ENCODE results near the gene CDH1. TPM values are rescaled to one million over a fixed set of nuclear protein-coding genes. Genes with fewer than 3 reads are reported as not detected.
"Not testable (repeated sequence)": the region's sequence is repeated elsewhere in the genome, so short reads cannot be mapped to it uniquely, and the experiment has no call there.

The CDH1 gene
- total RNA-seq, 1 experiment from 2014 or later = not detected

- no peaks in the 10 kb centered on the region for H3K27me3 ChIP-seq
- no peak overlapping the region for H3K4me3 ChIP-seq
- H3K9me3 ChIP-seq = no peaks in the 10 kb centered on the region
- H3K36me3 ChIP-seq = no peaks in the 10 kb centered on the region
- DNase-seq = no peak
Observed at GRCh38 chr16:68798398-68798797, 61.3 kb downstream of the CDH1 start.

- no peaks in the 10 kb centered on the region for H3K36me3 ChIP-seq
- H3K27me3 ChIP-seq = no peaks in the 10 kb centered on the region
- no peak overlapping the region for H3K4me3 ChIP-seq
- DNase-seq = peak; percentile 55
- H3K9me3 ChIP-seq = no peaks in the 10 kb centered on the region
Observed at GRCh38 chr16:68800257-68800875, 63.3 kb downstream of the CDH1 start.

- Histone ChIP-seq H3K9me3 (no peaks in the 10 kb centered on the region), H3K4me3 (no peak overlapping the region), H3K27me3 (no peaks in the 10 kb centered on the region), H3K36me3 (no peaks in the 10 kb centered on the region)
- DNase-seq = no peak
Observed at GRCh38 chr16:68802190-68802589, 65.1 kb downstream of the CDH1 start.

- H3K36me3 ChIP-seq = no peaks in the 10 kb centered on the region
- H3K27me3 ChIP-seq = no peaks in the 10 kb centered on the region
- no peak for DNase-seq
- H3K9me3 ChIP-seq = no peaks in the 10 kb centered on the region
- no peak overlapping the region for H3K4me3 ChIP-seq
Observed at GRCh38 chr16:68806422-68806821, 69.3 kb downstream of the CDH1 start.

- Histone ChIP-seq H3K36me3 (no peaks in the 10 kb centered on the region), H3K9me3 (no peaks in the 10 kb centered on the region), H3K27me3 (no peaks in the 10 kb centered on the region), H3K4me3 (no peak overlapping the region)
- no peak for DNase-seq
Observed at GRCh38 chr16:68806981-68807380, 69.9 kb downstream of the CDH1 start.

GRCh38 chr16:68814516-68814915, 77.4 kb downstream of the CDH1 start:
- no peaks in the 10 kb centered on the region for H3K27me3 ChIP-seq
- no peak for DNase-seq

GRCh38 chr16:68823401-68824135, 86.5 kb downstream of the CDH1 start:
- no peaks in the 10 kb centered on the region for H3K27me3 ChIP-seq
- H3K36me3 ChIP-seq = no peaks in the 10 kb centered on the region
- no peaks in the 10 kb centered on the region for H3K9me3 ChIP-seq
- peak; percentile 46 for DNase-seq
- H3K4me3 ChIP-seq = no peak overlapping the region

More at GRCh38 chr16:68814516-68814915, 77.4 kb downstream of the CDH1 start:
- H3K4me3 ChIP-seq = no peak overlapping the region
- H3K36me3 ChIP-seq = no peaks in the 10 kb centered on the region
- H3K9me3 ChIP-seq = no peaks in the 10 kb centered on the region

GRCh38 chr16:68825427-68825826, 88.3 kb downstream of the CDH1 start:
- DNase-seq = no peak
- no peak overlapping the region for H3K4me3 ChIP-seq
- no peaks in the 10 kb centered on the region for H3K27me3 ChIP-seq
- H3K9me3 ChIP-seq = no peaks in the 10 kb centered on the region
- H3K36me3 ChIP-seq = no peaks in the 10 kb centered on the region

- Histone ChIP-seq H3K36me3 (no peaks in the 10 kb centered on the region), H3K27me3 (no peaks in the 10 kb centered on the region), H3K4me3 (no peak overlapping the region), H3K9me3 (no peaks in the 10 kb centered on the region)
- no peak for DNase-seq
Observed at GRCh38 chr16:68826652-68827051, 89.6 kb downstream of the CDH1 start.

GRCh38 chr16:68833251-68833650, 96.2 kb downstream of the CDH1 start:
- H3K27me3 ChIP-seq = no peaks in the 10 kb centered on the region
- H3K9me3 ChIP-seq = no peaks in the 10 kb centered on the region
- no peaks in the 10 kb centered on the region for H3K36me3 ChIP-seq
- DNase-seq = no peak
- no peak overlapping the region for H3K4me3 ChIP-seq

GRCh38 chr16:68834550-68834949, 97.5 kb downstream of the CDH1 start:
- no peaks in the 10 kb centered on the region for H3K36me3 ChIP-seq
- no peak overlapping the region for H3K4me3 ChIP-seq
- H3K9me3 ChIP-seq = no peaks in the 10 kb centered on the region
- no peaks in the 10 kb centered on the region for H3K27me3 ChIP-seq
- no peak for DNase-seq

GRCh38 chr16:68835970-68836369, 98.9 kb downstream of the CDH1 start:
- H3K36me3 ChIP-seq = no peaks in the 10 kb centered on the region
- H3K27me3 ChIP-seq = no peaks in the 10 kb centered on the region
- H3K9me3 ChIP-seq = no peaks in the 10 kb centered on the region
- H3K4me3 ChIP-seq = no peak overlapping the region
- no peak for DNase-seq

- DNase-seq = no peak
- H3K36me3 ChIP-seq = no peaks in the 10 kb centered on the region
- H3K9me3 ChIP-seq = no peaks in the 10 kb centered on the region
Observed at GRCh38 chr16:68839831-68840230, 102.7 kb downstream of the CDH1 start.

GRCh38 chr16:68842964-68843481, 105.9 kb downstream of the CDH1 start:
- not testable (repeated sequence) for DNase-seq, H3K27me3 ChIP-seq, H3K36me3 ChIP-seq, H3K9me3 ChIP-seq
- H3K4me3 ChIP-seq = peak overlapping the region; percentile 74

More at GRCh38 chr16:68839831-68840230, 102.7 kb downstream of the CDH1 start:
- Histone ChIP-seq H3K27me3 (no peaks in the 10 kb centered on the region), H3K4me3 (no peak overlapping the region)

GRCh38 chr16:68843482-68844210, 106.6 kb downstream of the CDH1 start, which contains the start of gene TANGO6:
Gene TANGO6 (plus strand): TSS chr16:68843531. CDS start chr16:68843618, 87 bp downstream.
- peak within 1 kb of the TSS; percentile 74 for H3K4me3 ChIP-seq
- H3K9me3 ChIP-seq = no peaks in the 10 kb centered on the region
- peak; percentile 72 for DNase-seq
- H3K36me3 ChIP-seq = no peaks in the 10 kb centered on the region; the same call in 1 of the 2 replicates
- H3K27me3 ChIP-seq = no peaks in the 10 kb centered on the region

- DNase-seq = no peak
- no peaks in the 10 kb centered on the region; the same call in 1 of the 2 replicates for H3K36me3 ChIP-seq
- H3K9me3 ChIP-seq = no peaks in the 10 kb centered on the region
- peak overlapping the region; percentile 74 for H3K4me3 ChIP-seq
- no peaks in the 10 kb centered on the region for H3K27me3 ChIP-seq
Observed at GRCh38 chr16:68844211-68844564, 107.1 kb downstream of the CDH1 start.

GRCh38 chr16:68848786-68849185, 111.7 kb downstream of the CDH1 start:
- no peak for DNase-seq
- H3K36me3 ChIP-seq = no peaks in the 10 kb centered on the region; the same call in 1 of the 2 replicates
- H3K27me3 ChIP-seq = no peaks in the 10 kb centered on the region
- no peaks in the 10 kb centered on the region for H3K9me3 ChIP-seq
- H3K4me3 ChIP-seq = no peak overlapping the region
